KG1 (cell line): ENCODE data around the gene BAIAP3.
"Not testable (repeated sequence)": the region's sequence is repeated elsewhere in the genome, so short reads cannot be mapped to it uniquely, and the experiment has no call there.

Experiments
- DNase-seq: peaks from one replicate; lab custom pipeline; 2025; lab: John Stamatoyannopoulos, UW

Gene BAIAP3

DNA sequence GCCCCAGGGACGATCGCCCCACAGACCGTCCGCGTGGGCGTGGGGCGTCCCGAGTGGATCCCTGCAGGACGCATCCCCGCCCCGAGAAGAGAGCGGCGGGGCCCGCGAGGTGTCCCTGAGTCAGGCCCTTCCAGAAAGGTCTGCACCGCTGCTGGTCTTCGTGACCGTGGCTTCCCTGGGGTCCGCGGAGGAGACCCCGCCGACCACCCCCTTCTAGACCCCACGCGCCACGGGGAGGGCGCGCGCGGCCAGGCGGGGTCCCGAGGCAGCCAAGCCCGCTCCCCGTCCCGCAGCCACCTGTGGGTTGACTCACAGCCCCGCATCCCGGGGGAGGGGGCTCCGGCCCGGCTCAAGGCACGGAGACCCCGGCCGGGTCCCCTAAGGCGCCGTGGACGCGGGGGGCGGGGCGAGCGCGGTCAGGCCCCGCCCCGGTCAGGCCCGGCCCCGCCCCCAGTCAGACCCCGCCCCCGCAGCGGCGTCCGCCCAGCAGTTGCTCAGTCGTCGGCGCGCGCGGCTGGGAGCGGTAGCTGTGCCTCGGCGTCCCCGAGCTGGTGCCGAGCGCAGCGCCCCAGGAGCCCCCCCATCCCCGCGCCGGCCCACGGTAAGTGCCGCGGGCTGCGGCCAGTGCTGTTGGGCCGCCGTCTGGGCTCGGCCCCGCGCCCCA is at the start of gene BAIAP3:
TSS of gene BAIAP3 (plus strand) at position 497 of the 664 bp plus-strand sequence. CDS start 4,905 bp downstream, outside the sequence.
- no peak for DNase-seq

DNA sequence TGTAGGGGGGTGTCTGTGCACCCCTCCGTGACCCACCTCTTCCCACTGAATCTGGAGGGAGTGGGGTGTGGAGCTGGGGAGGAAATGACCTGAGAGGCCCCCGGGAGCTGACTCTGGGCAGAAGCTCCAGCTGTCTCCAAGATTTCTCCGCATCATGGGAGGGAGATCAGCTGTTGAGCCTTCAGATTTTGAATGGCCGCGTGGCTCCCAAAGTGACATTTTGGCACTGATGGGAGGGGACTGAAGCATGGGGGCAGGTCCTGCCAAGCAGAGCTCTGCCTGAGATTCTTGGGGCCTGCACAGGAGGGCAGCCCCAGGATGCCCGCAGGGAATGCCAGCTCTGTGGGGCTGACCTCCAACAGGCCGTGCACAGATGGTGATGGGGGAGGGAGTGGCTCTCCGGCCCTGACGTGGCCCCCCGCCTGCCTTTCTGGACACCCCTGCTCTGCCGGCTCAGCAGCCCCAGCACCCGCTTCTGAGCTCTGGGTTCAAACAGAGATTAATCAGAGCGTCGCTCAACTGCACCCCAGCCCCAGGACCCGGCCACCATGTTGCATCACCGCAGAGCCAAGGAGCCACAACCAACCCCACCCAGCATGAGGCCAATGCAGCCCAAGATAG is 49.3 kb upstream of the BAIAP3 start:
- DNase-seq: no peak

- no peak for DNase-seq
Observed at GRCh38 chr16:1285669-1286512, 47.6 kb upstream of the BAIAP3 start.

- no peak for DNase-seq
Observed at GRCh38 chr16:1286513-1287094, 46.8 kb upstream of the BAIAP3 start.

GRCh38 chr16:1287982-1288670 is 45.3 kb upstream of the BAIAP3 start:
- no peak for DNase-seq

- DNase-seq: no peak
Observed at GRCh38 chr16:1288813-1289476, 44.5 kb upstream of the BAIAP3 start.

GRCh38 chr16:1289477-1289866 is 44.0 kb upstream of the BAIAP3 start:
- DNase-seq: no peak

GRCh38 chr16:1290063-1290501 is 43.4 kb upstream of the BAIAP3 start:
- DNase-seq: no peak

DNA sequence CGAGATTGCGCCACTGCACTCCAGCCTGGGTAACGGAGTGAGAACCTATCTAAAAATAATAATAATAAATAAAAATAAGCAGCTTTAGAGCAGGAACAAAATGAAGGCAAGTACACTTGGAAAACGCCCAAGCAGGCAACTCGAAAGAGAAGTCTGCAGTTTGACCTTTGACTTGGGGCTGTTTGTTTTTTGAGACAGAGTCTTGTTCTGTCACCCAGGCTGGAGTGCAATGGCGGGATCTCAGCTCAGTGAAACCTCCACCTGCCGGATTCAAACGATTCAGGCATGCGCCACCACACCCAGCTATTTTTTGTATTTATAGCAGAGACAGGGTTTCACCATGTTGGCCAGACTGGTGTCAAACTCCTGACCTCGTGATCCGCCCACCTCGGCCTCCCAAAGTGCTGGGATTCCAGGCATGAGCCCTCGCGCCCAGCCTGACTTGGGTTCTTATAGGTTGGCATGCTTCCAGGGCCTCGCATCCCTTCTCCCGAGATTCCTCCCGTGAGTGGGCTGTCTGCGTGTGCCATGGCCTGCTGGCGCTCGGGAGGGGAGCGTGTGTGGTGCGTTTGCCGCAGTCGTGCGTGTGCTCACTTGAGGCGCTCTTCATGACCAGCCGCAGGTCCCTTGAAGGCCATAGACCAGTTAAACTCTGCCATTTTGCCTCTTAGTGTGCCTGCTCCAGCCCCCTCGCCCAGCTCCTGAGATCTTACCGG is 42.4 kb upstream of the BAIAP3 start:
- no peak for DNase-seq

DNA sequence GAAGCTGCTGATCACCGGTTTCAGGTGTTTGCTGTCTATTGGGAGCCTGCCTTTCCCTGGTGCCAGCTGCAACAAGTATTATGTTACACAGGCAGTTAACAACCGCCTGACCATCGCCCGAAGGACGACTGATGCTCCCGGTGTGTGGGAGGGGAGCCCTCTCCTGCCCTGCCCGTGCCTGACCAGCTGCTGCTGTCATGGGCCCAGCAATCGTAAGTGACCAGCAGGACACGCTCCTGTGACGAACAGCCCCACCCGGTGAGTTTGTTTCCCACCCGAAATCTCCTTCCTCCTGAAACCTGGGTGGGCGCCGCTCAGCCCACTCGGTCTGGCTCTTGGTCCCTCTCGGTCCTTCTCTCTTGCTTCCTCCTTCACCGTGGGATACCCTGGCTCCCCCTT is 41.9 kb upstream of the BAIAP3 start:
- no peak for DNase-seq

DNA sequence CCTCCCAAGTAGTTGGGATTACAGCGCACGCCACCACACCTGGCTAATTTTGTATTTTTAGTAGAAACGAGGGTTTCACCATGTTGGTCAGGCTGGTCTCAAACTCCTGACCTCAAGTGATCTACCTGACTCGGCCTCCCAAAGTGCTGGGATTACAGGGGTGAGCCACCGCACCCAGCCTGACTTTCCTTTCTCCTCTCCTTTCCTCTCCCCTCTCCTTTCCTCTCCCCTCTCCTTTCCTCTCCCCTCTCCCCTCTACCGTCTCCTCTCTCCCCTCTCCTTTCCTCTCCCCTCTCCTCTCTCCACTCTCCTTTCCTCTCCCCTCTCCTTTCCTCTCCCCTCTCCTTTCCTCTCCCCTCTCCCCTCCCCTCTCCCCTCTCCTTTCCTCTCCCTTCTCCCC is 41.2 kb upstream of the BAIAP3 start:
- DNase-seq: not testable (repeated sequence)

DNA sequence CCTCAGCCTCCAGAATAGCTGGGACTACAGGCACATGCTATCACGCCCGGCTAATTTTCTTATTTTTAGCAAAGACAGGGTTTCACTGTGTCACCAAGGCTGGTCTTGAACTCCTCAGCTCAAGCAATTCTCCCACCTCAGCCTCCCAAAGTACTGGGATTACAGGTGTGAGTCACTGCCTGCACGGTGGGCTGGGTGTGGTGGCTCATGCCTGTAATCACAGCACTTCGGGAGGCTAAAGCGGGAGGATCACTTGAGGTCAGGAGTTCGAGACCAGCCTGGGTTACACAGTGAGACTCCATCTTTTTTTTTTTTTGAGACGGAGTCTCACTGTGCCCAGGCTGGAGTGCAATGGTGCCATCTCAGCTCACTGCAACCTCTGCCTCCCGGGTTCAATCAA is 40.6 kb upstream of the BAIAP3 start:
- not testable (repeated sequence) for DNase-seq

DNA sequence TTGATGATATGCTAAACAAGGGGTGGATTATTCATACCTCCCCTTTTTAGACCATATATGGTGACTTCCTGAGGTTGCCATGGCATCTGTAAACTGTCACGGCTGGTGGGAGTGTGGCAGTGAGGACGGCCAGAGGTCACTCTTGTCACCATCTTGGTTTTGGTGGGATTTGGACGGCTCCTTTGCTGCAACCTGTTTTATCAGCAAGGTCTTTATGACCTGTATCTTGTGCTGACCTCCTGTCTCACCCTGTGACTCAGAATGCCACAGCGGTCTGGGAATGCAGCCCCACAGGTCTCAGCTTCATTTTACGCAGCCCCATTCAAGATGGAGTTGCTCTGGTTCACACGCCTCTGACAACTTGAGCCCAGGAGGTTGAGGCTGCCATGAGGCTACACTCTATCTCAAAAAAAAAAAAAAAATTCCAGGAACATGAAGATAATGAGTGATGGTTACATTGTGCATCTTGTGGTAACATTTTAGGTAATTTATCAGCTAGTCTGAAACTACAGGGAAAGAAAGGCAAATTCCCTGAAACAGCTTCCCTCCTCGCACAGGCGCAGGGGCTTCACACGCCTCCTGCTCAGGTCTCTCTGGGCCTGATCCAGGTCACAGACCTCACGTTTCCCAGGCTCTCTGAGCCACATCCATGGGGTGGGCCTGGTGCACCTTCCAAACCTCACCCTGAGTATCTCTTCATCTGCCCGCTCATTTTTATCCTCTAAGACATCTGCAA is 39.4 kb upstream of the BAIAP3 start:
- no peak for DNase-seq

DNA sequence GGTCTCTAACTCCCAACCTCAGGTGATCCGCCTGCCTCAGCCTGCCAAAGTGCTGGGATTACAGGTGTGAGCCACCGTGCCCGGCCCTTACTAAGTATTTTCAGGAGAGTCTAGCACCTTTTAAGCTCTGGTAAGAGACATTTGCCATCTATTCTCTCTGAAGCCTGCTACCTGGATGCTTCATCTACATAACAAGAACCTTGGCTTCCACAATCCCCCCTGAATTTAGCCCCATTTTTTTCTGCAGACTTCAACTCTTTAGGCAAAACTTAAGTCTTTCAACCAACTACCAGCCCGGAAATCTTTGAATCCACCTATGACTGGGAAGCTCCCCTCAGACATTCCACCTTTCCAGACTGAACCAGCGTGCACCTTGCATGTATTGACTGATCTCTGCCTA is 38.0 kb upstream of the BAIAP3 start:
- DNase-seq: no peak

GRCh38 chr16:1296688-1297017 is 36.8 kb upstream of the BAIAP3 start:
- DNase-seq: not testable (repeated sequence)

- no peak for DNase-seq
Observed at GRCh38 chr16:1297018-1297696, 36.3 kb upstream of the BAIAP3 start.

GRCh38 chr16:1298406-1298805 is 35.0 kb upstream of the BAIAP3 start:
- no peak for DNase-seq

DNA sequence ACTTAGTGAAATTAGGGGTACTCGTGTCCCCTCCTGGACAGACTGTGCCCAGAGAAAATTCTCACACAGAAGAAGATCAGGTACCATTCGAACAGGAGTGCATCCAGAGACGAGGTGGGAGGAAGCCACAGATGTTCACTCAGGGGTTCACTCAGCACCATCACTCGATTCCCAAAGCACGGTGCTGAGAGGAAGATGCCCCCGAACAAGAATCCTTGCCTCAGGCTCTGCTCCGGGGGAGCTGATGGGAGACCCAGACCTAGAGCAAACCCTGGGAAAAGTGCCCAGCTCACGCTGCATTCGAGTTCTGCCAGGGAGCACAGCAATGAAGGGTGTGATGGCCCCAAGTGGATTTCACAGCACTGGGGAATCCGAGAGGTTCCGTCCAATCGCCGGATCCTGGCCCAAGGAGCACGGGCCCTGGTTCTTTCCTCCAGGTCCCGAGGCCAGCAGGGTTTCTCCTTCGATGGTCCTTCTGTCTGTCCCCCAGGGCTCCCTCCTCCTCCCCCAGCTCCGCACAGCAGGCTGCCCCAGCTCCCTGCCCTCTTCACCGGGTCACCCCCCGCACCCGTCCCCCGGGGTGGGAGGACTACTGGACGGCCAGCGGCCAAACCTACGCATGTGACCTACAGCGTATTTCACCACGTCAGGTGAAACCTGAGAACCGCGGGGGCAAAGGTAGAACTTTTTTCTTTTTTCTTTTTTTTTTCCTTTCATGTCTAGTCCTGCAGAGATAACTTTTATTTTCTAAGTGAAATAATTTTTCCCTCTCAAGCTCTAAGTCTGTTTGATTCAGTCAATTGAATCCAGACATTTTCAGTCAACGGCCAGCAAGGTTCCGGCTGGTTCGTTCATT is 34.2 kb upstream of the BAIAP3 start:
- DNase-seq: no peak

- DNase-seq: no peak
Observed at GRCh38 chr16:1299868-1300203, 33.6 kb upstream of the BAIAP3 start.
